Activated CD4-positive, alpha-beta T cell treated with anti-CD3 and anti-CD28 coated beads for 48 hours (primary cell): ENCODE measurements around the gene BATF.
A peak's percentile ranks its signal among the peaks of the same experiment; 100 is the strongest.

Source experiments
- DNase-seq: peaks from one replicate; pipeline ENCODE4 v3.0.0-alpha.2; 2020

Gene BATF

GRCh38 chr14:75563931-75564330 lies 41.7 kb downstream of the BATF start:
- DNase-seq, result no peak

GRCh38 chr14:75565056-75565455 lies 42.8 kb downstream of the BATF start:
- no peak for DNase-seq

GRCh38 chr14:75566321-75566720 lies 44.1 kb downstream of the BATF start:
- DNase-seq, result peak; percentile 92

GRCh38 chr14:75566752-75567151 lies 44.5 kb downstream of the BATF start:
- DNase-seq, result no peak

GRCh38 chr14:75568140-75568539 lies 45.9 kb downstream of the BATF start:
- no peak for DNase-seq

- peak; percentile 57 for DNase-seq
Measured at GRCh38 chr14:75568791-75569190, 46.5 kb downstream of the BATF start.

- DNase-seq, result peak; percentile 49
Measured at GRCh38 chr14:75570797-75571196, 48.5 kb downstream of the BATF start.

- DNase-seq, result no peak
Measured at GRCh38 chr14:75572104-75572503, 49.8 kb downstream of the BATF start.

- no peak for DNase-seq
Measured at GRCh38 chr14:75577090-75577489, 54.8 kb downstream of the BATF start.

- DNase-seq, result peak; percentile 85
Measured at GRCh38 chr14:75577729-75578101, 55.4 kb downstream of the BATF start.

GRCh38 chr14:75578102-75578785 lies 56.0 kb downstream of the BATF start, which contains the start of gene FLVCR2:
TSS of gene FLVCR2 (plus strand) at chr14:75578620. CDS start at chr14:75578973, 353 bp downstream.
- DNase-seq, result peak; percentile 61

GRCh38 chr14:75578786-75579337 lies 56.6 kb downstream of the BATF start:
- no peak for DNase-seq

- DNase-seq, result no peak
Measured at GRCh38 chr14:75579338-75579864, 57.1 kb downstream of the BATF start.

- no peak for DNase-seq
Measured at GRCh38 chr14:75579882-75580281, 57.6 kb downstream of the BATF start.

GRCh38 chr14:75587388-75587787 lies 65.1 kb downstream of the BATF start:
- DNase-seq, result no peak

GRCh38 chr14:75589931-75590330 lies 67.7 kb downstream of the BATF start:
- DNase-seq, result no peak

GRCh38 chr14:75591331-75591946 lies 69.2 kb downstream of the BATF start:
- DNase-seq, result no peak

GRCh38 chr14:75591987-75592575 lies 69.8 kb downstream of the BATF start:
- DNase-seq, result no peak

GRCh38 chr14:75595226-75595625 lies 73.0 kb downstream of the BATF start:
- no peak for DNase-seq
